GM12878 (cell line): ENCODE measurements around the gene EEFSEC. TPM values are rescaled to one million over a fixed set of nuclear protein-coding genes. Genes with fewer than 3 reads are reported as not detected.

Experiments
- ATAC-seq: fragments of 200-7000 bp; cut with Tn5 transposase; 3 replicates; pipeline ENCODE4 v1.9.1; 2020; ENCODE audit warnings: mild to moderate bottlenecking, moderate library complexity
- BruUV-seq: library from RNA; stranded (reverse); fragments of 400-500 nt; replicated peaks from 2 replicates; lab custom pipeline; 2021; lab: Mats Ljungman, UMichigan
- CTCF ChIA-PET: fragments of 300-600 bp; sonication (Branson Sonifier 250); formaldehyde crosslinking; extraction: SDS; loops from one replicate; lab custom pipeline; 2021; ENCODE audit warnings: inconsistent platforms; lab: Yijun Ruan, JAX
- POLR2A ChIA-PET: fragments of 350-600 bp; formaldehyde crosslinking; extraction: SDS; loops from one replicate; lab custom pipeline; 2021; ENCODE audit warnings: inconsistent platforms; lab: Charles Lee
- RAD21 ChIA-PET: fragments of 300-600 bp; sonication (Branson Sonifier 250); formaldehyde crosslinking; loops from one replicate; lab custom pipeline; 2023; ENCODE audit warnings: antibody characterized with exemption; ENCODE audit not compliant: unreplicated experiment; lab: Charles Lee
- SMC1A ChIA-PET: fragments of 300-600 bp; sonication (Branson Sonifier 250); formaldehyde crosslinking; loops from one replicate; lab custom pipeline; 2023; ENCODE audit not compliant: unreplicated experiment, uncharacterized antibody; lab: Charles Lee
- DNase-seq: peaks from one replicate; pipeline ENCODE4 v3.0.0-alpha.2; 2011; ENCODE audit warnings: low read depth, low spot score
- FAIRE-seq: peaks from 3 replicates; lab custom pipeline; 2011; peaks lifted over from hg19 to GRCh38; lab: Jason Lieb, UNC
- H2AFZ ChIP-seq: 2 replicates; pipeline ENCODE4 v1.6.0; 2011; ENCODE audit warnings: low read depth, low read length, control low read depth; ENCODE audit not compliant: control insufficient read depth
- H3K27ac ChIP-seq: 2 replicates; pipeline ENCODE4 v1.5.1; 2011; ENCODE audit warnings: control low read depth; ENCODE audit not compliant: control insufficient read depth, insufficient read depth
- H3K27me3 ChIP-seq, 2 experiments: replicated peaks in 1 of 2; 2 replicates each; pipeline versions ENCODE4 v1.6.0 to v1.6.1; 2011; ENCODE audit warnings: low read length in 1 of 2; ENCODE audit not compliant: control insufficient read depth in 2 of 2, insufficient read depth in 2 of 2
- H3K36me3 ChIP-seq, 2 experiments: 2 replicates each; pipeline ENCODE4 v1.5.1; 2011; ENCODE audit warnings: low read length in 1 of 2; ENCODE audit not compliant: control insufficient read depth in 2 of 2, insufficient read depth in 2 of 2
- H3K4me1 ChIP-seq: 2 replicates; pipeline ENCODE4 v1.6.1; 2011; ENCODE audit warnings: mild to moderate bottlenecking, low read length, moderate library complexity, mixed read lengths; ENCODE audit not compliant: control insufficient read depth, insufficient read depth
- H3K4me2 ChIP-seq: 2 replicates; pipeline ENCODE4 v1.6.0; 2011; ENCODE audit warnings: control low read depth; ENCODE audit not compliant: control insufficient read depth, insufficient read depth
- H3K4me3 ChIP-seq: fragments of 200-600 bp; sonication (generic); 2 replicates; pipeline ENCODE4 v1.5.1; 2016
- H3K79me2 ChIP-seq: 2 replicates; pipeline ENCODE4 v1.6.0; 2011; ENCODE audit warnings: low read length; ENCODE audit not compliant: control insufficient read depth, insufficient read depth
- H3K9ac ChIP-seq: 2 replicates; pipeline ENCODE4 v1.8.0; 2011; ENCODE audit warnings: low read length, control low read depth, mixed read lengths; ENCODE audit not compliant: control insufficient read depth, insufficient read depth
- H3K9me3 ChIP-seq: replicated peaks from 3 replicates; pipeline ENCODE4 v1.5.1; 2011; ENCODE audit warnings: mild to moderate bottlenecking, low read length; ENCODE audit not compliant: control insufficient read depth, insufficient read depth
- H4K20me1 ChIP-seq: 2 replicates; pipeline ENCODE4 v1.6.0; 2011; ENCODE audit not compliant: control insufficient read depth, insufficient read depth
- CBFB ChIP-seq: IDR thresholded peaks from 2 replicates; pipeline ENCODE4 v1.6.1; 2016; ENCODE audit warnings: antibody characterized with exemption, low read depth
- CHD4 ChIP-seq: fragments of 200-600 bp; sonication (generic); IDR thresholded peaks from 2 replicates; pipeline ENCODE4 v1.6.1; 2016; ENCODE audit warnings: mild to moderate bottlenecking
- E4F1 ChIP-seq: fragments of 450-650 bp; IDR thresholded peaks from 2 replicates; pipeline ENCODE4 v1.6.1; 2018; ENCODE audit warnings: borderline replicate concordance, mild to moderate bottlenecking; ENCODE audit not compliant: partially characterized antibody
- FOS ChIP-seq: IDR thresholded peaks from 3 replicates; pipeline ENCODE4 v1.6.1; 2011; ENCODE audit warnings: borderline replicate concordance; ENCODE audit not compliant: insufficient read length; ENCODE audit errors: extremely low read depth
- PAX5 ChIP-seq: IDR thresholded peaks from 2 replicates; pipeline ENCODE4 v1.6.1; 2011; ENCODE audit warnings: low read depth, low read length, borderline replicate concordance
- SIN3A ChIP-seq: IDR thresholded peaks from 2 replicates; pipeline ENCODE4 v1.6.1; 2012; ENCODE audit warnings: low read depth, low read length, improper control_type of control experiment
- STAT1 ChIP-seq: fragments of 450-650 bp; conservative IDR thresholded peaks from 2 replicates; pipeline ENCODE4 v1.6.1; 2014; ENCODE audit warnings: antibody characterized with exemption, mild to moderate bottlenecking
- STAT3 ChIP-seq: IDR thresholded peaks from 2 replicates; pipeline ENCODE4 v1.6.1; 2011; ENCODE audit warnings: low read depth, low read length, improper control_type of control experiment
- TCF12 ChIP-seq: IDR thresholded peaks from 2 replicates; pipeline ENCODE4 v1.6.1; 2011; ENCODE audit warnings: low read depth, mild to moderate bottlenecking, low read length
- ZBTB4 ChIP-seq: fragments of 450-650 bp; formaldehyde crosslinking; IDR thresholded peaks from 2 replicates; pipeline ENCODE4 v1.4.0; 2022; ENCODE audit warnings: mild to moderate bottlenecking, moderate library complexity
- ZNF622 ChIP-seq: fragments of 450-650 bp; IDR thresholded peaks from 2 replicates; pipeline ENCODE4 v1.6.1; 2017; ENCODE audit warnings: mild to moderate bottlenecking, inconsistent platforms
- ZNF687 ChIP-seq: fragments of 450-650 bp; IDR thresholded peaks from 2 replicates; pipeline ENCODE4 v1.6.1; 2017; ENCODE audit warnings: mild to moderate bottlenecking, moderate library complexity
- WGBS: methylation state at CpG from one replicate; pipeline ENCODE4 v1.1.6; 2016; ENCODE audit warnings: low lambda C conversion rate; ENCODE audit not compliant: insufficient replicate concordance, insufficient coverage; ENCODE audit errors: missing lambda C conversion rate; 5-methylcytosine and 5-hydroxymethylcytosine counted together
- in situ Hi-C: fragments of 300-500 bp; cut with MboI; formaldehyde crosslinking; loops from 9 replicates; pipeline ENCODE4 v1.14.3; 2018; ENCODE audit warnings: mixed read lengths
- intact Hi-C: fragments of 100-400 bp; cut with micrococcal nuclease; formaldehyde crosslinking; loops from one replicate; pipeline ENCODE4 v1.14.2; 2022; ENCODE audit not compliant: unreplicated experiment
- polyA plus RNA-seq, 11 experiments: library from polyadenylated mRNA; depleted of rRNA in 4 of 11; unstranded in 6 of 11; stranded (reverse) in 5 of 11; fragments of >200 nt; fragmentation: Nextera tagmentation in 4 of 11; fragmentation: Illumina TruSeq in 1 of 11; extraction: Ambion mirVana in 4 of 11; extraction: Trizol in 1 of 11; gene quantifications; 1 replicate in 1 of 11; 2 replicates in 10 of 11; pipeline versions ENCODE4 v1.2.1 to v1.2.3, GENCODE V29; 2011 to 2016; ENCODE audit warnings: inconsistent platforms in 2 of 11, missing spikeins in 2 of 11, low read depth in 1 of 11
- total RNA-seq, 4 experiments: library from RNA; depleted of rRNA in 3 of 4; stranded (reverse); fragments of >200 nt in 3 of 4; fragmentation: Illumina TruSeq in 1 of 4; extraction: Trizol in 1 of 4; gene quantifications; 2 replicates each; pipeline versions ENCODE4 v1.2.1 to v1.2.3, GENCODE V29; 2013 to 2021

Gene EEFSEC
- total and polyA plus RNA-seq, 10 of the 15 experiments (the other 5 are each of a cell fraction or from before 2014, with no cell fraction given): 0.29 to 29.1 (median 16.1) TPM

GRCh38 chr3:128243602-128244504, 90.6 kb downstream of the EEFSEC start:
- Histone ChIP-seq H3K27ac (no peak overlapping the region), H4K20me1 (no peaks in the 10 kb centered on the region), H3K4me2 (no peak overlapping the region), H3K9ac (no peak overlapping the region), H3K27me3 (no peaks in the 10 kb centered on the region), H3K79me2 (no peaks in the 10 kb centered on the region), H3K4me1 (no peaks in the 10 kb centered on the region), H2AFZ (no peak overlapping the region), H3K9me3 (no peaks in the 10 kb centered on the region), H3K4me3 (no peak overlapping the region), H3K36me3 (peaks cover 0 to 6% of the 10 kb centered on the region in 2 experiments; a peak in 2 of 4 replicates)
- intact Hi-C loops: no loop called here
- in situ Hi-C loops: no loop called here
- ChIA-PET POLR2A (interaction anchor here (0.6 kb wide), 1 partner anchor 1530 kb away, joined by 5 read pairs; no protein-coding TSS in a partner anchor), RAD21 (no interaction called here), SMC1A (no interaction called here), CTCF (no interaction called here)
- no peak for ATAC-seq
- FAIRE-seq: no peak
- BruUV-seq: no TSS peak
- no peak for DNase-seq
- 73% methylated on average over 10 of the region's 11 CpGs for WGBS
- no peak for TF ChIP-seq FOS
- TF ChIP-seq ZNF622: no peak
- no peak for TF ChIP-seq CHD4
- TF ChIP-seq PAX5: no peak
- no peak for TF ChIP-seq CBFB
- TF ChIP-seq ZBTB4 (CRISPR knock-in tag): no peak
- TF ChIP-seq ZNF687: no peak
- TF ChIP-seq STAT3: no peak
- no peak for TF ChIP-seq SIN3A
- TF ChIP-seq STAT1: no peak
- no peak for TF ChIP-seq E4F1
- no peak for TF ChIP-seq TCF12
